SW 1271 (cell line): ENCODE results near the gene NT5C3A.
"Not testable (repeated sequence)": the region's sequence is repeated elsewhere in the genome, so short reads cannot be mapped to it uniquely, and the experiment has no call there.

Experiments
- DNase-seq, 2 experiments: peaks; one replicate each; lab custom pipeline; 2025; lab: John Stamatoyannopoulos, UW

The NT5C3A gene

GRCh38 chr7:32979902-32980301 is 82.7 kb downstream of the NT5C3A start:
- not testable (repeated sequence) for DNase-seq

DNA sequence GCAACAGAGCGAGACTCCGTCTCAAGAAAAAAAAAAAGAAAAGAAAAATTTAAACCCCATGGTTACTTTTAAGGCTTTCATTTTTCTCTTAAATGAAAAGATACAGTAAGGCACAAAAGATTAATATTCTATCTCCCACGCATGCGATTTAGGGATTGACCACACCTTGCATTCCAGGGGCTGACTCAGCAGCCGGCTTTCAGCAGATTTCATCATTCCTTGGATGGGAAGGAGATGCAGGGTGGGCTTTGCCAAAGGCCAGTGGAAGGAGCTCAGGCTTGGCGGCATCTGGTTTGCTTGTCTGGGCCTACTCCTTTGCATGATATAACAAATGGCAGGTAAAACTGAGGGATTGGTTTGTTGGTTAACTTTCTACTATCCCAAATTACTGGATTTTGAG is 83.3 kb downstream of the NT5C3A start:
- not testable (repeated sequence) for DNase-seq

DNA sequence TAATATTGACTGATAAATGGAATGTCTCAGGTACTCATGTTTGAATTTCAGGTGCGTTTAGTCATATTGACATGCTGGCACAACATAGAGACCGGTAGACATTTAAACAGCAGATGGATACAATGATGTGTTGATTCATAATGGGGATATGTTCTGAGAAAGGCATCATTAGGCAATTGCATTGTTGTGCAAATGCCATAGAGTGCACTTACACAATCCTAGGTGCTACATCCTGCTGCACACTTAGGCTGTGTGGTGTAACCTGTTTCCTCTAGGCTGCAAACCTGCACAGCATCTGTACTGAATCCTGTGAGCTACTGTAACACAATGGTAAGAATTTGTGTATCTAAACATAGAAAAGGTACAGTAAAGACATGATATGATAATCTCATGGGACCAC is 85.4 kb downstream of the NT5C3A start:
- not testable (repeated sequence) for DNase-seq

DNA sequence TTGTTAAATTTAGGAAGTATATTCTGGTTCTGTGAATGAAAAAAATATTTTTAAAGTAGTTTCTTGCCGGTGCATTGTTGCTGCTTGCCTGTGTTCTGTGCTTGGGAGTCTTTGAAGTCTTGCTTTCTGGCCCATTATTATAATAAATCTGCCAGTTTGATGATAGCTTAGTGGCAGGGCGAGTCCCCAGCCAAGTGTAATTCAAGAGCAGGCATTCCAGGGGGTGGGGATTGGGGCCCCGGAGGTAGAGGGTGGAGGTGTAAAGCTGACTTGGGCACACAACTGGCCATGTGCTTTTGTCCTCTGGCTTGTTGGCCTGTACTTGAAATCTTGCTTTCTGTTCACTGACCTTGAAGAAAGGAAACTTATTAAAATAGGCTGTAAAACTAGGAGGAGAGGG is 90.6 kb downstream of the NT5C3A start:
- not testable (repeated sequence) for DNase-seq

DNA sequence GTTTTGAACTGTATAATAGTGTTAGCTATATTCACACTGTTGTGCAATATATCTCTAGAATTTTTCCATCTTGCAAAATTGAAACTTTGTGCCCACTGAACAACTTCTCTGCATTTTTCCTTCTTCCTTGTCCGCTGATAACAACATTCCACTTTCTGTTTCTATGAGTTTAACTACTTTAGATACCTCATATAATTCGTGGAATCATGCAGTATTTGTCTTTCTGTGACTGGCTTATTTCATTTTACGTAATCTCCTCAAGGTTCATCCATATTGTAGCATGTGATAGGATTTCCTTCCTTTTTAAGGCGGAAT is 95.4 kb downstream of the NT5C3A start:
- not testable (repeated sequence) for DNase-seq

- not testable (repeated sequence) for DNase-seq
These were observed 95.9 kb downstream of the NT5C3A start for GRCh38 chr7:32966489-32967267.

DNA sequence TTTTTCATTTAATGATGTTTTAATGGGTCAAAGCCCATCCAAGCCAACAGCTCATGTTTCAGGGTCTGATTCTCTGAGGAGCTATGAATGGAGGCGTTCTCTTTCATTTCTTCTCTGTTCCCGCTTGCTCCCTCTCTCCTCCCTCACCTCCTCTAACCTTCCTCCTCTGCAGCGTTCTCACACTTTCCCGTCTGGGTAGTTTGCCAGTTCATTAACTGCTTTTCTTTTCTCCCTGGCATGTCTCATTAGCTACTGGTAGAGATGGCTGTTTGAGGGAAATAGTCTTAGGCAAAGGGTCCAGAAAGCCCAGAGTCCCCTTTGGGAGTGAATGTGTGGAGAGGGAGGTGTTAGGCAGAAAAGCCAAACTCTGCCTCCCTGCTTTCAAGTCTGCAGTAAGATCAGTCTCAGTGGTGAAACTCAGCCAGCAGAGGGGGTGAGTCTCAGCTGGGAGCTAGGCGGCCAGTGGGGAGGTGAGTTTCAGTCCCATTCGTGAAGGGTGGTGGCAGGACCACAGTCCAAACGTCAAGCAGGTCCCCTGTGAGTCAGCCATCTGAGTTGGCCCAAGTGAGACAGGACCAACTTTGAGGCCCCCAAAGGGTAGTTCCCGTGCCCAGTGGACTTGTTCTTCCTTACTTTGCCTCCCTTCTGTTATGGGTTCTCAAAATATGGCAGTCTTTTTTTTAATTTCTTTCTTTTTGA is 98.0 kb downstream of the NT5C3A start:
- not testable (repeated sequence) for DNase-seq
